ENCODE data around the gene RBM33.

The RBM33 gene

DNA sequence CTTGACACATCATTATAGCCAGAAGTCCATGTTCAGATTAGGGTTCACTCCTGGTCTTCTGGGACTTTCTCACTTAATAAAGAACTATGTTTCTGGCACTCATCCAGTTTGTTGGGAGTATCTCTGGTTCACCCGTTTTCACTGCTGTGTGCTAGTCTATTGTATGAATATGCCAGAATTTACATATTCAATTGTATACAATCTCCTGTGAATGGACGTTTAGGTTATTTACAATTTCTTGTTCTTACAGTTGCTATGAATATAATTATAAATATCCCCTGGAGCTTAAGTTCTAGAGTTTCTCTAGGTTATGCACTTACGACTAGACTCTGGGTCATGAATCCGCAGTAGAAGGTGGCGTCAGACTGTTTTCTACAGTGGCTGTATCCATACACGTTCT is 20.0 kb upstream of the RBM33 start:
- DNase-seq: no peak

DNA sequence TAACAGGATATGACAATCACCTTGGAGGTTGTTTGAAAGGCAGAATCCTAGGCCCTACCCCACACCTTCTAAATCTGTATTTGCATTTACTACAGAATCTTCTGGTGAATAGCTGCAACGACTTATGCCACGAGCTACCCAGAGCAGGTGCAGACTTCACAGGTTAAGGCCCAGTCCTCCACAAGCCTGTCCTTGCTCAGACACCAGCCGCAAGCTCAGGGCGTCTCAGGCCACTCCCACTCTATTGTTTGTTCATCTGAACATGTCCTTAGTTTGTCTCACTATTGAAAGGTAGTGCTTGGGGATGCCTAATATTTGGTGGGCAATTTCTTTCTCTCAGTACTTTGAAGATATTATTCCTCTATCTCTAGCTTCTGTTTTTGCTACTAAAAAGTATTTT is 18.9 kb upstream of the RBM33 start:
- DNase-seq: no peak

GRCh38 chr7:155629171-155629570 is 15.3 kb upstream of the RBM33 start:
- no peak for DNase-seq

DNA sequence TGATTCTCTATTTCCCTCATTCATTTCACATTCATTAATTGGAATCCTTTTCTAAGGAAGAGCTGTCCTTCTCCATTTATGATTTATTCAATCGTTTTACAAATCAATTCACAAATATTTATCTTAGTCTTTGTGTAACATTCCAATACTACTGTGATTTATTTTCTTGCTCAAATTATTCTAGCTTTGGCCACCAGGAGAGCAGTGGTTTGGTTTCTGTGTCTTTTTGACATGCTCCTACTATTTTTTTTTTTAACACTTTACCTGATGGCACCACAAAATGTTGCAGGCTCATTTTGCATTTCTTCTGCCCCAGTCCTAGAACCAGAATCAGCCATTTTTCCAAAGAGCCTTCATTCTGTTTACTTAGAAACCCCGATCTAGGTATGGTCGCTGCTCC is 13.3 kb upstream of the RBM33 start:
- DNase-seq: no peak

DNA sequence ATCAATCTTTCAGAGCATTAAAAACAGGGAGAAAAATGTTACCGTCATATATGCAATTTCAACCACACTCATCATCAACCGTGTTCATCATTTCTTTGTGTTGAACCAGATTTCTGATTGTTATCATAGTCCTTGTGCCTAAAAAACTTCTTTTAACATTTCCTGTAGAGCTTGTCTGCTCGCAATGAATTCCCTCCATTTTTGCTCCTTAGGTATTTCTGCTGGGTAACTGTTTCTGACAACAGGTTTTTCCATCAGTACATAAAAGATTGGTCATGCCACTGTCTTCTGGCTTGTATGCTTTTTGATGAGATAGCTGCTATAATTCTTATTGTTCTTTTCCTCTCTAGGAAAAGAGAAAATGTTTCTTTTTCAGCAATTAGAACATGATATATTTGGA is 8.6 kb upstream of the RBM33 start:
- DNase-seq: no peak

DNA sequence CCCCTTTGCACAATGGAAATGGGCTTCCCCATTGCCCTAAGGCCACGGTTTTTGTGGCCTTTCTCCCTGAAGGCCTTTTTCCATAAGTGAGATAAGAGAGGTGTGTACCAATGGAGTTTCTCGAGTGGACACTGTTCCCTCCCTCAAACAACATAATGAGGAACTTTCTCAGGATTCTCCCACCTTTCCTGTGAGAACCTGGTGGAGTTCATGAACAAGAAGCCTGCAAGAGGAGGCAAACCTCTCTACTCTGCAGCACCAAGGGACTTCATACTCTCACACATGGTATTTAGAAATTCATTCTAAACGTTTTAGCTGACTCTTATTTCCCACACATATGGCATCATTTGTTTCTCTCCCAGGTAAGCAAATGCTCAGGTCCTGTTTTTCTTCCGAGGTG is 7.3 kb upstream of the RBM33 start:
- no peak for DNase-seq

GRCh38 chr7:155638366-155638765 is 6.1 kb upstream of the RBM33 start:
- DNase-seq: no peak

DNA sequence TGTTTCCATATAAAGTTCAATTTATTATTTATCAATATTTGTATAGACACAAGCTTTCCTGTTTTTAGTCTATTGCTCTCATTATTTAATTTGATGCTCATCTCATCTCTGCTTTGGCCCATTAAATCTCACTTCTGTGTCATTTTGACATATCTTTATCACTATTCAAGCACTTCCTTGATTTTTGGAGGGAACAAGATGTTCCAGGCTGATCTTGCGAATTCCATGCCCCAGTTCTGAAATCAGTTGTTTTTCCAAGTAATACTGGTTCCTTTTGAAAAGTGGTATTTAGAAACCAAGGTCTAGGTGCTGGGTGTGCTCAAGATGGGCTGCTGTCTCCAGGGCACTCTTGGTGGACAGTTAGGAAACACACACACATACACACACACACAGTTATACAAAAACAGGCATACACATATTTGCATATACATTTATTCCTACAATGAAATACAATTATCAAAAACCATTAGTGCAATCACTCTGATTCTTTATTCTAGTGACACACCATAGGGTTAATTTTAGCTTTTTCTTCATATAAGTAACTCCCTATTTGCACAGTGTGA is 4.4 kb upstream of the RBM33 start:
- no peak for DNase-seq

DNA sequence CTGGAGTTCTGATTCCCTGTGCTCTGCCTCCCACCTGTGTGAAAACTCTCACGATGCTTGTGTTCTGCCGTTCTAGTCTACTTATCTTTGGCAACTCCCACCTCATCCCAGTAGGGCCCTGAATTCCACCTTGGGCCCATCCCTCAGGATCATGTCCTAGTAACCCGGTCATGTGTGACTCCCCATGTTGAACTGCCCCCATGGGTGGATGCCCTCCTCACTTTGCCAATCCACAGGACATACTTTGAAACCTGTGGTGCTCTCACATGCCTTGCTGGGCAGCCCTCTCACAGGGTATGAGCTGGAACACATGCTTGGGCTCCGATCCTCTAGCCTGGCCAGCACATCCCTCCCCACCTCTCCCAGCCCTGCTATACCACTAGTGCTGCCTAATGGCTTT is 3.8 kb upstream of the RBM33 start:
- no peak for DNase-seq

DNA sequence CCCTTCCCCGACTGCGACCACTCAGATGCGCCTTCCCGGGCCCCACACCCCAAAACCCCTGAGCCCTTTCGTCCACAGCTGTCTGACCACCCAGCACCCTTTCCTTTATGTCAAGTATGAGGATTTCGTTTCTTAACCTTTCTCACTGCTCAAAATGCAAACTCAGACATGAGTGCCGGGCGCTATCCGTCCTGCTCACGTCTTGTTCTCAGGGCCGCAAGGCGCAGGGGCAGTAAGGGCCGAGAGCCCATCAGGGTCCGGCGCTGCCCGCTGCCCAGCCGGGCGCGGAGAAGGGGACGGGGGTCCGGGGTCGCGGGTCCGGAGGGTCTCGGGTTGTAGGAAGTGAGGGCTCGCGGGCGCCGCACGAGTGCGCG is 670 bp upstream of the RBM33 start:
- peak in 1 of 4 experiments; percentile 31 for DNase-seq

GRCh38 chr7:155644971-155645509 is 579 bp downstream of the RBM33 start:
- peak; percentile 46 to 67 (median 52) for DNase-seq

GRCh38 chr7:155645662-155646061 is 1.2 kb downstream of the RBM33 start:
- no peak for DNase-seq

- DNase-seq: no peak
Measured at GRCh38 chr7:155646669-155647068, 2.2 kb downstream of the RBM33 start.

DNA sequence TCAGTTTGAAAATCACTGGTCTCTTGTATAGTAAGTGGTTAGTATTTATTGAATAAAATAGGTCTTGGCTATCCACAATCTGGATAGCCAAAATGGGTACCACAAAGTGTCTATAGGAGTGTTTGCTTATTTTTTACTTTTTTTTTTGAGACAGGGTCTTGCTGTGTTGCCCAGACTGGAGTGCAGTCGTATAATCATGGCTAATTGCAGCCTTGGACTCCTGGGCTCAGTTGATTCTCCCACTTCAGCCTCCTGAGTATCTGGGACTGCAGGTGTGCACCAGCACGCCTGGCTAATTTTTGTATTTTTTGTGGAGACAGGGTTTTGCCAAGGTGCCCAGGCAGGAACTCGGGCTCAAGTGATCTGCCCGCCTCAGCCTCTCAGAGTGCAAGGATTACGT is 2.8 kb downstream of the RBM33 start:
- no peak for DNase-seq

GRCh38 chr7:155647734-155648133 is 3.3 kb downstream of the RBM33 start:
- no peak for DNase-seq

DNA sequence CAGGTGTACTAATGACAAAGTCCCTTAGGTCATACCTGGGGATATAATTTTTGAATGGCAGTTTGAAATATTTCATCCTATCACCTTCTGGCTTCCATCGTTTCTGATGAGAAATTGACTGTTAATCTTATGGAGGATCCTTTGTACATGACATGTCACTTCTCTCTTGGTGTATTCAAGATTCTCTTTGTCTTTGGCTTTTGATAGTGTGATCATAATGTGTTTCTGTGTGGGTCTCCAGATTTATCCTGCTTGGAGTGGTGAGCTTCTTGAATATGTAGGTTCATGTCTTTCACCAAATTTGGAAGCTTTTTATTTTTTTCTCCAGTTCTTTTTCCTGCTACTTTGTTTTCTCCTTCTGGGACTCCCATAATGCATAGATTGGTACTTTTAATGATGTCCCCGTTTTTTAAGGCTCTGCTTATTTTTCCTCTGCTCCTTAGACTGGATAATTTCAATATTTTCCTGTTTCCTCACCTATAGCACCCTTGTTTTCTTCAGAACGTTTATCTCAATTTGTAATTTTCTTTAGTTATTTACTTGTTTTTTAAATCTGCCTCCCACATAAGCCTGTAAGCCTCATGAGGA is 4.4 kb downstream of the RBM33 start:
- no peak for DNase-seq

- no peak for DNase-seq
Measured at GRCh38 chr7:155649588-155649987, 5.1 kb downstream of the RBM33 start.

DNA sequence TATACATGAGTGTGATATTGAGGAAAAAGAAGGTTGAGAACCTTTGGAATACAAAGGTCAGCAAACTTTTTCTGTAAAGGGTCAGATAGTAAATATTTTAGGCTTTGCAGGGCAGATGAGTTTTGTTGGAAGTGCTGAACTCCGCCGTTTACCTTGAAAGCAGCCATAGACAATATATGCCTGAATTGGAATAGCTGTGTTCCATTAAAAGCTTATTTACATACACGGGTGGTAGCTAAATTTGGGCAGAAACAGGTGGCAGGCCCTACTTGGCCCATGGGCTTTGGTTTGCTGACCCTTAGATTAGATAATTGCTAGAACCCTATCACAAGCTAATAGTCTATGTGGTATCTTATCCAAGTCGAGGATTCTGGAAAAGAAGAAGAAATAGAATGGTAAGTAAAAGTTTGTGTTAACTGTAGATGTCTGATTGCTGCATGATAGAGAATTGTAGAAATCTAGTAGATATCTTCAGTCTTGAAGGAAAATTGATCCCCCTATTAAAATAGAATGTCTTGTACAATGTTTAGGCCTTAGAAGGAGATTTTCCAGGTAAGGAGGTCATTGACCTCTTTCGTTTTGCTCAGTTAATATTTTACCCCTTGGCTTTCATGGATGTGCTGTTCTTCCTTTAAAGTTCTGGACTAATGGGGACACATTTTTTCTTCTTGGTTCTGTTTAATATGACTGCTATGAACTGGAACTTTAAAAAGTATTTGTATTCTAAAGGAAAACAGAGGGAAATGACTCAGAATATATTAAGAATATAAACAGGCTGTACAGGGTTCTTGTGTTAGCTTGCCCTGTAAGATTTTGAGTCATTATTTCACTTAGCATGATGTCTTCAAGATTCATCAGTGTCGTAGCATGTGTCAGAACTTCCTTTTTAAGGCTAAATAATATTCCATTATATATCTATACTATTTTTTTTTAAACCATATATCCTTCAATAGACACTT is 8.0 kb downstream of the RBM33 start:
- DNase-seq: no peak

DNA sequence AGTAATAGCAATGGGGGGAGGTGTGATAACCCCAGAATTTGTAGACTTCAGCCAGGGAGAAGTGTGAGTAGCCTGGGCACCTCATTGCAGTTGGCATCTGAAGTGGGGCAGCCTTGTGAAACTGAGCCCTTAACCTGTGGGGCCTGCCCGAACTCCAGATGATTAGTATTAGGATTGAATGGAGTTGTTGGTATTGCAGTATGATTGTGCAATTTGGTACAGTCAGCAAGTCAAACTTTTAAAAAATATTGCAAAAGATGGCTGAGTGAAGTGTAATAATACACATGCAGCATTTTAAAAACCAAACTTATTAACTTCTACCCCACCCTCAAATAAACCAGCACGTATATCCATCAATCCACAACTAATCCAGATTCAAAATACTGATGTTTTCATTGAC is 9.3 kb downstream of the RBM33 start:
- DNase-seq: peak in 2 of 4 experiments; percentile 43 to 61

GRCh38 chr7:155656891-155657290 is 12.4 kb downstream of the RBM33 start:
- DNase-seq: no peak

DNA sequence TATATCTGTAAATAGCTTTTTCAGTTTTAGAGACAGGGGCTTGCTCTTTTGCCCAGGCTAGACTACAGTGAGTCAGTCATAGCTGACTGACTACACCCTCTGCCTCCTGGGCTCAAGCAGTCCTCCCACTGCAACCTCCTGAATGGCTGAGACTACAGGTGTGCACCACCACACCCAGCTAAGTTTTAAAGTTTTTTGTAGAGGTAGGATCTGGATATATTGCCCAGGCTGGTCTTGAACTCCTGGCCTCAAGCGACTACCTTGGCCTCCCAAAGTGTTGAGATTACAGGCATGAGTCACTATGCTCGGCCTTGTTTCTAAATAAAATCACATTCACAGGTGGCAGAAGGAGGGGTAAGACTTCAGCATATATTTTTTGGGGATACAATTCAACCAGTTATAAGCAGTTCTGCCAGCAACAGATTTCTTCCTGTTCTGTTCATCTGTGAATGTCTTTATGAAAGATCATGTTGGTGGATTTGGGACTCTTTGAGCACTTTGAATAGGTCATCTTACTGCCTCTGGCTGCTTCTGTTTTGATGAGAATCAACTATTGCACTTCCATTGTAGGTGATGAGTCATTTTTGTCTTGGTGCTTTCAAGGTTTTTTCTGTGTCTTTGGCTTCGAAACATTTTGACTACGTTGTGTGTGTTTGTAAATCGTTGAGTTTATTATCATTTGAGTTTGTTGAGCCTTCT is 15.7 kb downstream of the RBM33 start:
- DNase-seq: peak in 2 of 4 experiments; percentile 42 to 56

GRCh38 chr7:155660758-155661093 is 16.3 kb downstream of the RBM33 start:
- DNase-seq: no peak
